Measurements from ENCODE around the gene HOXD12. TPM values are rescaled to one million over a fixed set of nuclear protein-coding genes. Genes with fewer than 3 reads are reported as not detected.

The HOXD12 gene
- total RNA-seq, 1 experiment from 2014 or later: 0.27 TPM

DNA sequence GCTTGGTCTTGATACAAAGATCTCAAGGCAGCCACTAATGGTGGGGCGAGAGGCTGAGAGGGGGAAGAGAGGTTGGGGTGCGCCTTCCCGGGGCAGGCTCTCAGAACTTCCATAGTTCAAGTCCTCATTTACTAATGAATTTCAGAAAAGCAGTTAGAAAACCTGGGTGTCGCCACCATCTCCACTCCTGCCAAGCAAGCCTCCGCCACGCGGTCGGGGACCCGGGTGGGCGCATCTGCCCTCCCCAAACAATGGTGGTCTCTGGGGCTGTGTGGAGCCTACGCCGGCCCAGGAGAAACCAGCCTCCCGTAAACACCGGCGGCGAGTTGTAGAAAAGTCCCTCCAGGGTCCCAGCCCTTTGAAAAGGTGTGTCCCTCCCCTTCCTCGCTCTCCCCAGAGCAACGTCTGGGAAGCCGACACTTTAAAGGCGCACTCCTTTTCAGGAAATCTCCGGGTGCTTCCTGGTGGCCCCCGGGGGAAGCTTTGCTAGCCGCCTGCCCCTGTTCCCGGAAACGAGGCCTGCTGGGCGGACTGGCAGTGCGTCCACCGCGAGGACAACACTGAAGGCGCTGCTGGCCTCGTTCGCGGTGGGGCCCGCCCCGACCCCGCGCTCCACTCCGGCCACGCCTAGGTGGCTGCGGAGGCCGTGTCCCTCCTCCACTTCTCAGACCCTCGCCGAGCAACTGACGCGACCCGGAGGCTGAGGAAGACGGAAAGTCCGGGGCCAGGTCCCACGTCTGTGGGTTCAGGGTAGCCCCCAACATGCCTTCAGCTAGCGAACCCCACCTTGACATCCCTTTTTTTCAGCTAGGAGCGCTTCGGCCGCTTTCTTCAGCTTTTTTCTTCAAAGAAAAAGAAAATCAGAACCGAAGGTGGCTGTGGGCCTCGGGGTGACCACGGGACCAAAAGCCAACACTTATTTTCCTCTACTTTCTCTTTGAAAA lies 32.7 kb upstream of the HOXD12 start:
- no peak overlapping the region for H3K4me2 ChIP-seq (ENCODE audit: low read length)

More for the DNA sequence above, 32.7 kb upstream of the HOXD12 start:
- intact Hi-C loops (cut with micrococcal nuclease): no loop called here
- DNase-seq (ENCODE audit: low read depth, low spot score) (no peak), ATAC-seq (no peak)
- TF ChIP-seq FOSL1 (IDR thresholded peaks at IDR 0.05; ENCODE audit: low read depth): no peak
- TF ChIP-seq TCF7L2 (IDR thresholded peaks at IDR 0.05; ENCODE audit: borderline replicate concordance, extremely low read depth, insufficient read depth, insufficient read length): no peak
- TF ChIP-seq, protein P1, sequence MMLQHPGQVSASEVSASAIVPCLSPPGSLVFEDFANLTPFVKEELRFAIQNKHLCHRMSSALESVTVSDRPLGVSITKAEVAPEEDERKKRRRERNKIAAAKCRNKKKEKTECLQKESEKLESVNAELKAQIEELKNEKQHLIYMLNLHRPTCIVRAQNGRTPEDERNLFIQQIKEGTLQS (IDR thresholded peaks at IDR 0.05): no peak
- no peak for TF ChIP-seq POLR2A (IDR thresholded peaks at IDR 0.05; ENCODE audit: borderline replicate concordance, extremely low read depth, insufficient read depth, insufficient read length)
- TF ChIP-seq JUND (IDR thresholded peaks at IDR 0.05): no peak
- no peak for TF ChIP-seq YY1 (IDR thresholded peaks at IDR 0.05; ENCODE audit: extremely low read depth, insufficient replicate concordance, low read depth, low read length)
- no peak for TF ChIP-seq EZH2 (IDR thresholded peaks at IDR 0.05)
- TF ChIP-seq POLR2AphosphoS5 (IDR thresholded peaks at IDR 0.05; ENCODE audit: low read depth, low read length): no peak
- TF ChIP-seq RAD21 (IDR thresholded peaks at IDR 0.05; ENCODE audit: low read depth): no peak
- TF ChIP-seq EGR1 (IDR thresholded peaks at IDR 0.05; ENCODE audit: low read depth): no peak
- TF ChIP-seq ZFX (IDR thresholded peaks at IDR 0.05): no peak
- TF ChIP-seq, protein P2, sequence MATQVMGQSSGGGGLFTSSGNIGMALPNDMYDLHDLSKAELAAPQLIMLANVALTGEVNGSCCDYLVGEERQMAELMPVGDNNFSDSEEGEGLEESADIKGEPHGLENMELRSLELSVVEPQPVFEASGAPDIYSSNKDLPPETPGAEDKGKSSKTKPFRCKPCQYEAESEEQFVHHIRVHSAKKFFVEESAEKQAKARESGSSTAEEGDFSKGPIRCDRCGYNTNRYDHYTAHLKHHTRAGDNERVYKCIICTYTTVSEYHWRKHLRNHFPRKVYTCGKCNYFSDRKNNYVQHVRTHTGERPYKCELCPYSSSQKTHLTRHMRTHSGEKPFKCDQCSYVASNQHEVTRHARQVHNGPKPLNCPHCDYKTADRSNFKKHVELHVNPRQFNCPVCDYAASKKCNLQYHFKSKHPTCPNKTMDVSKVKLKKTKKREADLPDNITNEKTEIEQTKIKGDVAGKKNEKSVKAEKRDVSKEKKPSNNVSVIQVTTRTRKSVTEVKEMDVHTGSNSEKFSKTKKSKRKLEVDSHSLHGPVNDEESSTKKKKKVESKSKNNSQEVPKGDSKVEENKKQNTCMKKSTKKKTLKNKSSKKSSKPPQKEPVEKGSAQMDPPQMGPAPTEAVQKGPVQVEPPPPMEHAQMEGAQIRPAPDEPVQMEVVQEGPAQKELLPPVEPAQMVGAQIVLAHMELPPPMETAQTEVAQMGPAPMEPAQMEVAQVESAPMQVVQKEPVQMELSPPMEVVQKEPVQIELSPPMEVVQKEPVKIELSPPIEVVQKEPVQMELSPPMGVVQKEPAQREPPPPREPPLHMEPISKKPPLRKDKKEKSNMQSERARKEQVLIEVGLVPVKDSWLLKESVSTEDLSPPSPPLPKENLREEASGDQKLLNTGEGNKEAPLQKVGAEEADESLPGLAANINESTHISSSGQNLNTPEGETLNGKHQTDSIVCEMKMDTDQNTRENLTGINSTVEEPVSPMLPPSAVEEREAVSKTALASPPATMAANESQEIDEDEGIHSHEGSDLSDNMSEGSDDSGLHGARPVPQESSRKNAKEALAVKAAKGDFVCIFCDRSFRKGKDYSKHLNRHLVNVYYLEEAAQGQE (IDR thresholded peaks at IDR 0.05; ENCODE audit: low read depth): no peak
- no peak for TF ChIP-seq ELF1 (IDR thresholded peaks at IDR 0.05; ENCODE audit: borderline replicate concordance, low read depth)
- TF ChIP-seq SIN3A (IDR thresholded peaks at IDR 0.05; ENCODE audit: low read depth): no peak
- TF ChIP-seq, protein P3, sequence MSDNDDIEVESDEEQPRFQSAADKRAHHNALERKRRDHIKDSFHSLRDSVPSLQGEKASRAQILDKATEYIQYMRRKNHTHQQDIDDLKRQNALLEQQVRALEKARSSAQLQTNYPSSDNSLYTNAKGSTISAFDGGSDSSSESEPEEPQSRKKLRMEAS (IDR thresholded peaks at IDR 0.05): no peak
- no peak for TF ChIP-seq SRF (IDR thresholded peaks at IDR 0.05; ENCODE audit: low read depth)
- no peak for TF ChIP-seq CEBPB (IDR thresholded peaks at IDR 0.05; ENCODE audit: low read depth)
- no peak for TF ChIP-seq CBX3 (IDR thresholded peaks at IDR 0.05; ENCODE audit: low read depth)
- no peak for TF ChIP-seq SP1 (IDR thresholded peaks at IDR 0.05; ENCODE audit: low read depth)
- POLR2A ChIA-PET: no interaction called here
- no peaks in the 10 kb centered on the region for H3K36me3 ChIP-seq (ENCODE audit: control insufficient read depth in 1 of 2, insufficient read depth in 2 of 2, low read length in 2 of 2)
- H3K4me3 ChIP-seq (replicated peaks in 1 of 2; ENCODE audit: low read depth in 1 of 2, low read length in 2 of 2): no peak overlapping the region
- no peak overlapping the region for H2AFZ ChIP-seq (ENCODE audit: low read depth, low read length, poor library complexity, severe bottlenecking)
- no peaks in the 10 kb centered on the region for H3K27me3 ChIP-seq (ENCODE audit: insufficient read depth, low read length)
- H3K79me2 ChIP-seq (ENCODE audit: insufficient read depth, low read length): no peaks in the 10 kb centered on the region
- no peaks in the 10 kb centered on the region for H4K20me1 ChIP-seq (ENCODE audit: insufficient read depth)
- H3K9me2 ChIP-seq (ENCODE audit: insufficient read depth): no peaks in the 10 kb centered on the region
- RAD21 ChIA-PET (ENCODE audit: low non-redundant PET in 1 of 2, low total read pairs in 2 of 2, uncharacterized antibody in 2 of 2, unreplicated experiment in 2 of 2): no interaction called here
- CTCF ChIA-PET: no interaction called here
- H3K27ac ChIP-seq (ENCODE audit: low read depth, low read length): no peak overlapping the region
- no peaks in the 10 kb centered on the region for H3K4me1 ChIP-seq (ENCODE audit: control insufficient read depth in 1 of 2, insufficient read depth in 2 of 2, low read length in 2 of 2)
- no TSS peak for BruUV-seq (replicated peaks)
- no peak overlapping the region for H3K9ac ChIP-seq (ENCODE audit: low read length)
- H3K9me3 ChIP-seq (ENCODE audit: control insufficient read depth in 1 of 2, insufficient read depth in 1 of 2, low read depth in 1 of 2, low read length in 2 of 2): no peaks in the 10 kb centered on the region

All from HCT116 (cell line).